Measurements from ENCODE around the gene CFAP161.
"Not testable (repeated sequence)": the region's sequence is repeated elsewhere in the genome, so short reads cannot be mapped to it uniquely, and the experiment has no call there.

The CFAP161 gene

GRCh38 chr15:81157939-81158223, 23.8 kb downstream of the CFAP161 start:
- DNase-seq (ENCODE audit: low read depth): no peak

DNA sequence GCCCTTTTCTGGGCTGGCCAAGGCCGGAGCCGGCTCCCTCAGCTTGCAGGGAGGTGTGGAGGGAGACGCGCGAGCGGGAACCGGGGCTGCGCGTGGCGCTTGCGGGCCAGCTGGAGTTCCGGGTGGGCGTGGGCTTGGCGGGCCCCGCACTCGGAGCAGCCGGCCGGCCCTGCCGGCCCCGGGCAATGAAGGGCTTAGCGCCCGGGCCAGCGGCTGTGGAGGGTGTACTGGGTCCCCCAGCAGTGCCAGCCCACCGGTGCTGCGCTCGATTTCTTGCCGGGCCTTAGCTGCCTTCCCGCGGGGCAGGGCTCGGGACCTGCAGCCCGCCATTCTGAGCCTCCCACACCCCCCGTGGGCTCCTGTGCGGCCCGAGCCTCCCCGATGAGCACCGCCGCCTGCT, 24.5 kb downstream of the CFAP161 start:
- not testable (repeated sequence) for DNase-seq (ENCODE audit: low read depth)

DNA sequence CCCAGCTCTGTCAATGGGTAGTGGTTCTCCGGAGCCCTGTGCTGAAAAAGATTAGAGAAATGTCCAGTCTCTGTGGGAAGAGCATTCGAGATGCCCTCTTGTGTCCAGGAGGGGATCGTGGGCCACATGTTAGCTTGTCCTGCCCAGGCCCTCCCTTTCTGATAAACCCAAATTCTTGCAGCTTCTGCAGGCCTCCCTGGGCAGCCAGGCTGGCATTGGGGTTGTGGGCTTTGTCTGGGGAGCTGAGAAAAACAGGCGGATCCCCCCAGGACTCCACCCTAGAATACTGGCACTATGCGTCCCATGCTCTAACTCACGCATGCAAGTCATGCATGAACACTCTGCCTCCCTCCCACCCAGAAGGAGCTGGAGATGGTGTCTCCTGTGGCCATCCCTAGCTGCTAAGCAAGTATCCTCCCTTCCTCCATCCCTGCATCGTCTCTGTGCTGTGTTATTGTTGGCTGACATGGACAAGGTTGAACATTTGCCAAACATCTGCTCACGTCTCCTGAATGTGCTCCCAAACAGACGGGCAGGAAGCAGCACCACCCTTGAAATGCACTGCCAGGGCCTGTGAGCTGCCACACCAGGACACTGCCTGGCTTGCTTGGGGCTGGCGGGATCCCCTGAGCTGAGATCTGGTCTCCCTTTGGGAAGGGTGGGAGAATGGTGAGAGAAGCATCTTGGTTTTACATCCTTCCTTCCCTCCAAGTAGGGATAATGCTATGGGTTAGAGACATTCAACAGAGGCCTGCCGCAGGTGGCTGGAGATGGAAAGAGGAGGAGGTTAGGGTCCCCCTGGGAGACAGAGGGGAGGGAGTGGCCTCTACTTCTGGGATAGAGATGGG, 26.5 kb downstream of the CFAP161 start:
- peak; percentile 71 for DNase-seq (ENCODE audit: low read depth)

DNA sequence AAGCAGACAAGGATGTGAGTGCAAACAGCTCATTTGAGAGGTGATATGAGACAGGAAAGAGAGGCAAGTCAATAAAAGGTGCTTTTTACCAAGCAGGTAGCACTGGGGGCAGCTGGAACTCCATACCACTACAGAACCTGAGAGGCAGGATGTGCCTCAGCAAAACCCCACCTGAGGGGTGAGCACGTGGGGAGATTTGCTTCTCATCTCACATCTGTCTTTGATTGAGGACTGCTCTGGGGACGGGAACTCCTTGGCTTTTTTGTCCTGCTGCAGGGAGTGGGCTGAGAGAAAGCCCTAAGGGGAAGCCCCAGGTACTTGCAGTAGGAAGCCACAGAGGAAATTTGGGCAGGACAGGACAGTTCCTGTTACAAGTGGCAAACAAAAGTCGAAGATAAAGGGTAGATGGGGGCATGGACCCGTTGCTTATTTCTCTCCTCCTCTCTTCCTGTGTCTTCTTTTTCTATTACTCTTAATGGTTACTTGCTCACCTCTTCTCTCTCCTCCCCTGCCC, 27.1 kb downstream of the CFAP161 start:
- DNase-seq (ENCODE audit: low read depth): no peak

DNA sequence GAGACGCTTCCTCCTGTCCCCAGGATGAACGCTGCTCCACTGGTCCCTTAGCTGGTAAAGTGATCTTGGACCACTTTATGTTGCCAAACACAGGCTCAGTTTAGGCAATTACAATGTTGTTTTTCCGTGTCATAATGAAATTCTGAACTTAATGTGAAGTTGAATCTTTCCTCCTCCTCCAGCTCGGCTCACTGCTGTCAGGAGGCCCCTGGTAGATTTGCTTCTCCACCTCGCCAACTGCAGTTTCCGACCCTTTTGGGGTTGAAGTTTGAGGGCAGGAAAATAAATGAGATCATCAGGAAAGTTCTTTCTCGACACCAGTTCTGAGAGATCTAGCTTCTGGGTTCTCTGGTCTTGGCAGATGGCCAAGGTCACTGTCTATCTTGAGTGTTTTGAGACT, 27.8 kb downstream of the CFAP161 start:
- no peak for DNase-seq (ENCODE audit: low read depth)

DNA sequence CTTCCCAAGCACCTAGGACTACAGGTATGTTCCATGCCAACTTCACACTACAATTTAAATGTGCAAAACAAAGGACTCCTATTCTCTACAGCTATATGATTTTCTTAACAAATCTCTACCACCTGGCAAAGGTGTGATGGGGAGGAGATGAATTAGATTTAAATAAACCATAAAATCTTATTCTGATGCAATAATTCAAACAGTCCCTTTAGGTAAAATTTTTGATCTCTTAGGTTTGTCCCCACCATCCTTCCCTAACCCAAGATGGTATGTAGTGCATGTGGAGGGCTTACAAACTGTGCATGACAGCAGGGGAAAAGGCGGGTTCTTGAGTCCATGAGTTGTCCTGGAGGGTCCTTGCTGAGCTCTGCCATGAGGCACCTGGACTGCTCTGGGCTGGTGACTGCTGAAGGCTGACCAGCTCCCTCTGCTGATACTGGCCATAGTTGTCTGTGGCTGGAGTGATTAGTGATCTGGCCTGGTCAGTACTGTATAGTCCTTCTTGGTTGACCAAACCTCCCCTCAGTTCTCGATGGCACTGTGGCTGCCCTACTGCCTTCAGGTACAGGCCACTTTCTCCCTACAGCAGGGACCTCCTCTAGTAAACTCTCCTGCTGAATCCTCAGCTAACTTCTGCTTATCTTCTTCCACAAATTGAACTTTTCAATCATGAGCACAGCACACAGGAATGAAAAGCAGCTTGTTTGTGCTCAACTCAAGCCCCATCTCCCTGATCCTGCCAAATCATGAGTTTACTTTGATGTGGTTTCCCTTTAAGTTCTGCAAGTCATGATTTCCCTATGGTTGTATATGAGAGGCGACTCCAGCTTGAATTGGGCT, 30.1 kb downstream of the CFAP161 start:
- DNase-seq (ENCODE audit: low read depth): peak; percentile 94

- peak; percentile 29 for DNase-seq (ENCODE audit: low read depth)
These were observed 31.5 kb downstream of the CFAP161 start for GRCh38 chr15:81165535-81165934.

- DNase-seq (ENCODE audit: low read depth): no peak
These were observed 32.7 kb downstream of the CFAP161 start for GRCh38 chr15:81166636-81167305.

GRCh38 chr15:81168131-81168526, 34.1 kb downstream of the CFAP161 start:
- DNase-seq (ENCODE audit: low read depth): no peak

- DNase-seq (ENCODE audit: low read depth): no peak
These were observed 34.6 kb downstream of the CFAP161 start for GRCh38 chr15:81168644-81169043.

DNA sequence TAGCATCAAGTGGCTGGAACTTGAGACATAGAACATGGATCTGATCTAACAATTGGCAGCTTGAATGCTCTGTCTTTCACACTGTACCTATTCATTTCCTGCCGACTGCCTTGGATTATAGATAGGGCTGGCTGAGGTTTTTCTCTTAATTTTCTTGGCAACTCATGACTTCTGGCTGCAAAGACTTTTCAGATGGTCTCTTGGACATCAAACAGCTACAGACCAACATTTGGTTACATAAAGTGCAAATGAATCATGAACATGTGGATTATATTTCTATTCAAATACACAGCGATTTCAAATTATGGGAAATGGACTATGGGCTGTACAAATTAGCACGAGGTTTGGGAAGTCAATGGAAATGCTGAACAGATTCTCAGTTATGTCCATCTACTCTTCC, 36.4 kb downstream of the CFAP161 start:
- no peak for DNase-seq (ENCODE audit: low read depth)

- no peak for DNase-seq (ENCODE audit: low read depth)
These were observed 37.2 kb downstream of the CFAP161 start for GRCh38 chr15:81171286-81171685.

DNA sequence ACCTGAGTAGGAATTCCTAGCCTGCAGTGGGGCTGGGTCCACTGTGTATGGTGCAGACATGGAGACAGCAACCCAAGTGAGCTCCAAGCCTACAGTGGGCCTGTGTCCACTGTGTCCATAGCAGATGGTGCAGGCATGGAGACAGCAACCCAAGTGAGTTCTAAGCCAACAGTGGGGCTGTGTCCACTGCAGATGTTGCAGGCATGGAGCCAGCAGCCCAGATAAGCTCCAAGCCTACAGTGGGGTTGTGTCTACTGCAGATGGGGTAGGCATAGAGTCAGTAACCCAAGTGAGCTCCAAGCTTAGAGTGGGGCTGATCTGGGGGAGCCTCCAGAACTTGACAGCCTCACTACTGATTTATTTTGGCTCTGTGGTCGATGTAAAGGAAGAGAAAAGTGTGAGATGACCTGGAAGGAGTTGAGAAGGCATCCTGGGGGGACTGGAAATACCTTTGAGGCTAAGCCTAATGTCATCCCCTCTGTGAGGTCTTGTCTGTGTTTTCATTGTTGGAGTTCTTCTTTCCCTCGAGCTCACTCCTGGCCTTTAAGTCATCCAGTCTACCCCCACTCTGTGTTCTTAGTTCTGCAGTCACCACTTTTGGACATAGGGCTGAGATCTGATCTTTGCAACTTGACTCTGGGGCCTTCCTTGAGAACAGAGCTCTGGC, 40.2 kb downstream of the CFAP161 start:
- DNase-seq (ENCODE audit: low read depth): no peak

DNA sequence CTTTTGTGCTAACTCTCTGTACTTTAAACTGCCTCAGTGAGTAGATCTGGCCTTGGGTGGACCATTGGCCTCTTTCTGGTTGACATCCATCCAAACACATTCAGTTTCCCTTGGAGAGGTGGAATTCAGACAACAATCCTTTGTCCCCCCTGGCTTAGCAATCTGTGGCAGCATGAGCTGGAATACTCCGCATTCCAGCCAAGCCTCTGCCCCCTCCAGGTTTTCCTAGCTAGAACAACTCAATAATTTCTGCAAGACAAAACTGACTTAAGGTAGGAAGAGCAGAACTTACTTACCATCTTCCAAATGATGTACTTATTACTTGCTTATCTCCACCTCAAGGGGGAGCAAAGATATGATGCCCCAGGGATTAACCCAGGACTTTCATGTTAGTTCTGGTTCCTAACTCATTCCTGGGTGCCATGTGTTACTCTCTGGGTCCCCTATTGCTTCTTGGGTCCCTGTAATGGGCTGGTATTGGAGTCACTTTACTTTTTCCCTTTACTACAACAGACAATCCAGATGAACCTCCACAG, 40.8 kb downstream of the CFAP161 start:
- DNase-seq (ENCODE audit: low read depth): no peak

GRCh38 chr15:81175496-81175895, 41.4 kb downstream of the CFAP161 start:
- no peak for DNase-seq (ENCODE audit: low read depth)

DNA sequence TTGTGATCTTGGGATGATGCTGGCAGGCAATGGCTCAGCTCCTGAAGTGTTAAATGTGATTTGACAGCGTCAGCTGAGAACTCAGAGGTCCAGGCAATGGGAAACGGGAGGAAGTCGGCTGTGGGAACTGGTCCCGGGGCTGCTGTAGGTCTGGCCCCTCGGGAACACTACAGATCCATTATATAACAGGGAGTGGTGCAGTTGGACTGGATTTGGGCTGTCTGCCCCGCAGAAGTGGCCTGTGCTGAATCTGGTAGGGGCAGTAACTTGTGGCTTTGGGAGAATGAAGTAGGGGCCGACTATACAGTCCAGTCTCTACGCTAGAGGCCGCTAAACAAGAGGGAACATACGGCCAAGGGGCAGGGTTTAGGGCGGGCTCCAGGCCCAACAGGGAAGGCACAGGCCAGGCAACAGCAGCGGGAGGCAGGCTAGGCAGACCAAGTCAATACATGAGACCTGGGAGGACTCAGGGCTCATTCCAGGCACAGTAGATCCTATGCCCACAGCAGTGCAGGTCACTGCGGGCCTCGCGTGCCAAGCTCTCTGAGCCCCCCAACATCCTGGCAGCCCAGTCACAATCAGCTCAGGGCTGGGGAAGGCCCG, 42.3 kb downstream of the CFAP161 start:
- no peak for DNase-seq (ENCODE audit: low read depth)

DNA sequence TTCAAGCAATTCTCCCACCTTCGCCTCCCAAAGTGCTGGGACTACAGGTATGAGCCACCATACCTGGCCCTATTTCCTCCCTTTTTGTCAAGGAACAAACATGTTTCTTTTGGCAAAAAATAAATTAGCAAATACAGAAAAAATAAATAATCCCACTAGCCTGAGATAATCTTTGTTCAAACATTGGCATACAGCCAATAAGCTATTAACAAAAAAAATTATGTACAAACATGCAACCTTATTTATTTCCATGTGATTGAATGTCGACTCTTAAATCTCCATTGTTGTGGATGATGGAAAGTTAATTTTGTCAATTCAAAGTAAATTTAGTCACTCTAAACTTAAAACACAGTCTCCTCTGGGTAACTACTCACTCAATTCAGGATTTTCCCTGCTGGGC, 44.3 kb downstream of the CFAP161 start:
- no peak for DNase-seq (ENCODE audit: low read depth)

DNA sequence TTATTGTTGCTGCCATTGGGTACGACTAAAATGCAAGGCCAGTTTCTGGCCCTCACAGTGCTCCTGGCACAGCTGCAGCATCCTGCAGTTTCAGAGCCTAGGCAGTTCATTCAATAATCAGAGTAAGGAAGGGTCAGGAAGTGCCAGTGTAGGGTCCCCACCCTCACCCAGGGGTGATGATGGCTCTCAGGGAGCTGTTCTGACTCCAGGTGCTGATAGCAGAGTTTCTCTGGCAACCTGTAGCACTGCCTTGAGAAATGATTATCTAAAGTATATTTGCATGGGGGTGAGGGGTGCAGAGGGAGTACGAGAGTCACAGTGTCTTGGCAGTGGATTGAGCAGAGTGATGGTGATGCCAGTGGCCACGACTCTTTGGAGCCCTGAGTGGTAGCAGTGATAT, 47.1 kb downstream of the CFAP161 start:
- DNase-seq (ENCODE audit: low read depth): no peak

GRCh38 chr15:81182031-81182755, 48.1 kb downstream of the CFAP161 start:
- DNase-seq (ENCODE audit: low read depth): peak; percentile 12

- no peak for DNase-seq (ENCODE audit: low read depth)
These were observed 48.8 kb downstream of the CFAP161 start for GRCh38 chr15:81182756-81183438.
